Duodenal mucosa (tissue), 2 donors: ENCODE measurements around the gene CTNNA2.

Source experiments
- H3K27ac ChIP-seq: one replicate; pipeline ENCODE4 v1.7.0; 2013; ENCODE audit warnings: low read depth, low read length
- H3K27me3 ChIP-seq, 2 donors: one replicate each; pipeline ENCODE4 v1.7.0; 2013; ENCODE audit warnings: low read length in 2 of 2, control low read depth in 1 of 2; ENCODE audit not compliant: insufficient read depth in 2 of 2, control insufficient read depth in 1 of 2
- H3K36me3 ChIP-seq, 2 donors: one replicate each; pipeline ENCODE4 v1.7.0; 2013; ENCODE audit warnings: low read length in 2 of 2, control low read depth in 1 of 2; ENCODE audit not compliant: insufficient read depth in 2 of 2, control insufficient read depth in 1 of 2
- H3K4me1 ChIP-seq, 2 donors: one replicate each; pipeline ENCODE4 v1.7.0; 2013; ENCODE audit warnings: low read length in 2 of 2, control low read depth in 1 of 2; ENCODE audit not compliant: insufficient read depth in 2 of 2, control insufficient read depth in 1 of 2
- H3K4me3 ChIP-seq, 2 donors: one replicate each; pipeline ENCODE4 v1.7.0; 2013; ENCODE audit warnings: low read length in 2 of 2, low read depth in 1 of 2
- H3K9ac ChIP-seq, 2 donors: one replicate each; pipeline ENCODE4 v1.7.0; 2013; ENCODE audit warnings: low read length in 2 of 2, low read depth in 1 of 2
- H3K9me3 ChIP-seq, 2 donors: one replicate each; pipeline ENCODE4 v1.7.0; 2013; ENCODE audit warnings: low read length in 2 of 2, control low read depth in 1 of 2; ENCODE audit not compliant: control insufficient read depth in 1 of 2

Gene CTNNA2

DNA sequence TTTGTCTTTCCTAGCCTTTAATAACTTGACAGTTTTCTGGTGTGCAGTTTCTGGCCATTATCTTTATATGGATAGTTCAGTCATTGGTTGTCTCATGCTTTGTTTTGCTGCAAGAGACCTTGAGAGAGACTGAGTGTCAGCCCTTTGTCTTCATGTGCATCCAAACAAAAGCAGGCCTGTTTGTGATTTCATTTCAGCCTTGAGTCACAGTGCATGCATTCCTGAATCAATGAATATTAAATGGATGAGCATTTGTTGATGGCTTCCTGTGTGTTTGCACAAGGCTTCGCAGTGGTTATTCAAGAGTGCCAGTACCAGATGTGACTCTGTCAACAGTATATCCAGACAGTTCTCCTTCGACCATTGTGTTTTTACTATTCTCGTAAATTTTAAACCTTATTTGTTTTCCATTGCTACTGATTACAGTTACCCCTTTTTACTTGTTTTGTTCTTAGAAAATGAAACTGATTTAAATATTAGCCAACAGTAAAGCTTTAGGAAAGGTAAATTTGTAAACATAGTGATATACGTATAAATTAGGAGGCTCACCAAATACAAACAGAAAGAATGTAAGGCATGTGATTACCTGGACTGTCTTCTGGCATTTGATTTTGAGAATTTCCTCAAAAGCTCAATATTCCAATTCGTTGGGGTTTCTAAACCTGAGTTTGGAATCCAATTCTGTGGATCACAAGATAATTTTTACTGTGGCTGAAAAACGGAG is 319.8 kb downstream of the CTNNA2 start:
- no peak overlapping the region for H3K9ac ChIP-seq
- no peak overlapping the region for H3K27ac ChIP-seq

DNA sequence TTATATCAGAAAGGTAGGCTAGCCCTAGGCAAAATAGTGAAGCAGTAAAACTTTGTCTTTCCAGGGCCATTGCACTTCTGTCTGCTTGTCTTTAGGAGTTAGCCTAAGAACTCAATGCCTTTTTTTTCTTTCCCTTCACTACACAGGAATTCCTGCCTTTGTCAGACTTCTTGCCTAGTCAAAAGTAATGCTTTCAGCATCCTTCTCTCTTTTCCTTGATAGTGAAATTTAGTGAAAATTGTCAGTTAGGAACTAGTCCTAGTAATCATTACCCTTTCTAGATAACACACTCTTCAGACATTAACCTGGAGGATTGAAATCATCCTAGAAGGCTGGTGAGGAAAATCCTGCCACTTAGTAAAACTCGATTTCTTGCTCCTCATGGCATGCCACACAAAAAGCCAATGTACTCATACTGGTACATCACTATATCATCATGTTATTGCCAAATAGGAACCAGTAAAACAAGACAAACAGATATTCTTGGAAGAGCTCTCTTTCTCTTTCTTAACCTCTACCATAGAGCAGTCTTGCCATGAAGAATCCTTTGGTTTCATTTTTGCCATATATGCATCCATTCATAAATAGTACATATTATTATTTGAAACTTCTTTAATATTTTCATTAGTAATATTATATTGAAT is 320.5 kb downstream of the CTNNA2 start:
- Histone ChIP-seq H3K9ac (no peak overlapping the region), H3K9me3 (no peaks in the 10 kb centered on the region), H3K27me3 (no peaks in the 10 kb centered on the region), H3K36me3 (no peaks in the 10 kb centered on the region), H3K4me1 (no peaks in the 10 kb centered on the region), H3K4me3 (no peak overlapping the region), H3K27ac (no peak overlapping the region)

More for the DNA sequence above, 319.8 kb downstream of the CTNNA2 start:
- Histone ChIP-seq H3K4me1 (no peaks in the 10 kb centered on the region), H3K36me3 (no peaks in the 10 kb centered on the region), H3K27me3 (no peaks in the 10 kb centered on the region), H3K9me3 (no peaks in the 10 kb centered on the region), H3K4me3 (no peak overlapping the region)

DNA sequence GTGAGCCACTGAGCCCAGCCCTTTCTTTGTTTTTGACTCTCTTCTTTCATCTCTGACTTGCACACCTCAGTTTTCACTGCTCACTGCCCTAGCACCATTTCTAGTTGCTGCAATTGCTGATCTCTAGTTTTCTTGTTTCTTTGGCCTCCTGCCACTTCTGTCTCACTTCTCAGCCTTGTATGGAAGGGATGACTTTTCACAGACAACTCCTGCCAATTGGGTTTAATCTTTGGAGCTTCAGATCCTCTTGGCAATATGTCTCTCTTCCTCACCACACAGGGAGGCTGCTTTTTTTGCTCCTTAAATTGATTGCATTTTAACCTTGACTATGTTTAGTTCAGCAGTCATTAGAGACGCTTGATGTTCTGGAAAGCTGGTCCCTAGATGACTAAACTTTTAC is 323.1 kb downstream of the CTNNA2 start:
- Histone ChIP-seq H3K9me3 (no peaks in the 10 kb centered on the region), H3K36me3 (no peaks in the 10 kb centered on the region), H3K4me1 (no peaks in the 10 kb centered on the region), H3K9ac (no peak overlapping the region), H3K4me3 (no peak overlapping the region), H3K27ac (no peak overlapping the region), H3K27me3 (no peaks in the 10 kb centered on the region)

DNA sequence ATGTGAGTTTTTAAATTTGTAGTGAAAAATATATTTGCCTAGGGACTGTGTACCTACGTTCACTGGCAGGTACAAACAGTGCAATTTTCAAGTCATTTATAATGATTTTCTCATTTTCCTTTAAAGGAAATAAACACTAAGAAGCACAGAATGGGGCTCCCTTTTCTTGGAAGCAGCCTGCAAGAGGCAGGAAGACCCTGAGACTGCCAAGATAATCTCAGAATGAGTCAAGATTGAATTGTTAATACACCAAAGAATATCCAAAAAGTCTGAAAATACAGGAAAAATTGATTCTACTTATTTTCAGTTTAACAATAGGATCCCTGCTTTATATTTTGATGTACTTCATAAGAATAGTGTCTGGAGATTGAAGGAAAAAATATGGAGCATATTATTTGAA is 331.2 kb downstream of the CTNNA2 start:
- Histone ChIP-seq H3K9ac (no peak overlapping the region), H3K27ac (no peak overlapping the region), H3K36me3 (no peaks in the 10 kb centered on the region), H3K4me3 (no peak overlapping the region), H3K27me3 (no peaks in the 10 kb centered on the region), H3K9me3 (no peaks in the 10 kb centered on the region), H3K4me1 (no peaks in the 10 kb centered on the region)

DNA sequence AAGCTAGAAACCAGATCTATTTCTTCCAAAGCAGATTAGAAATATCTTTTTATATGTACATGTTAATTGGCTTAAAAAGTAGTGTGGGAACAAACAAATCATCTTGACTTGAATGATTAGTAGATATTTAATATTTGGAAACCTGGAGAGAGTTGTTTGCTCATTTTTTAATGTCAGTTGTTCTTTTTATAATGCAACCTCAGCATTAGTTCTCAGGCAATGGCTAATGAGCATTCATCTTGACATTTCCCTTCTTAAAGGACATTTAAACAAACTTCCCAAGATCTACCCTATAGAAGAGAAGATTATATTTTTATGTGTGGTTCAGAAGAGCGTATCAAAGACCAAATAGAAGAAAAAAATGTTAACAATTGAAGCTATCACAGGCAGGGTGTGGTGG is 334.0 kb downstream of the CTNNA2 start:
- H3K4me1 ChIP-seq, result no peaks in the 10 kb centered on the region
- H3K9ac ChIP-seq, result no peak overlapping the region
- no peaks in the 10 kb centered on the region for H3K36me3 ChIP-seq
- no peaks in the 10 kb centered on the region for H3K27me3 ChIP-seq
- no peak overlapping the region for H3K4me3 ChIP-seq
- H3K9me3 ChIP-seq, result no peaks in the 10 kb centered on the region
- H3K27ac ChIP-seq, result no peak overlapping the region

DNA sequence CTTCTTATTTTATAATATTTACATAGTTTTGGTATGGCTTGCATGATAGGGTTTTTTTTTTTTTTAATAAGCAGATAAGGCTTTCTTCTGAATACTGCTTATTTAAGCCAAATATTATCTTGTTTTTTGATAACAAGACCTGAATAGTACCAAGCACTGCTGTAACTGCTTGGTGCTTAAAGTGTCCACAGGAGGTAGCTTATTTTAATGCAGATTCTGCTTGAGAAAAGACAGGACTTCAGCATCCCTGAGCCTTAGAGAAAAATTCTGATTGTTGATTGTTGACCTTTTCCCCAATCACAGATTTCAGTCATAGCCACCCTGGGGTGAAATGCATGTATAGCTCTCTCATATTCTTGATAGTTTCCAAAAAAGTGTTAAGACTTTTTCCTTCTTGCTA is 336.4 kb downstream of the CTNNA2 start:
- no peaks in the 10 kb centered on the region for H3K27me3 ChIP-seq
- H3K9ac ChIP-seq, result no peak overlapping the region
- H3K36me3 ChIP-seq, result no peaks in the 10 kb centered on the region
- H3K27ac ChIP-seq, result no peak overlapping the region
- H3K4me3 ChIP-seq, result no peak overlapping the region
- H3K9me3 ChIP-seq, result no peaks in the 10 kb centered on the region
- no peaks in the 10 kb centered on the region for H3K4me1 ChIP-seq

DNA sequence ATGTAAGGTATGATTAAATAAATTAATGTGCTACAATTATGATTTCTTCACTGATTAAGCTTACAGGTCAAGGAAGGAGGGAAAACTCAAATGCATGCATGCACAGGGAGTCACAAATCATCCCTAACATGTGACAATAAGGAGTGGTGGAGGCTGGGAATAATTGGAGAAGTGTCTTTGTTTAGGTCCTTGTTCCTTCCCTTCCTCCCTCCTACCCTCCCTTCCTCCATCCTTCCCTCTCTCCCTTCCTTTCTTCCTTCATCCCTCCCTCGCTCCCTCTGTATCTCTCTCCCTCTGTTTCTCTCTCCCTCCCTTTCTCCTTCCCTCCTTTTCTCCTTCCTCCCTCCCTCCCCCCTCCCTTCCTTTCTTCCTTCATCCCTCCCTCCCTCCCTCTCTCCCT is 337.1 kb downstream of the CTNNA2 start:
- Histone ChIP-seq H3K9me3 (no peaks in the 10 kb centered on the region), H3K27me3 (no peaks in the 10 kb centered on the region), H3K4me1 (no peaks in the 10 kb centered on the region), H3K27ac (no peak overlapping the region), H3K36me3 (no peaks in the 10 kb centered on the region), H3K9ac (no peak overlapping the region), H3K4me3 (no peak overlapping the region)

DNA sequence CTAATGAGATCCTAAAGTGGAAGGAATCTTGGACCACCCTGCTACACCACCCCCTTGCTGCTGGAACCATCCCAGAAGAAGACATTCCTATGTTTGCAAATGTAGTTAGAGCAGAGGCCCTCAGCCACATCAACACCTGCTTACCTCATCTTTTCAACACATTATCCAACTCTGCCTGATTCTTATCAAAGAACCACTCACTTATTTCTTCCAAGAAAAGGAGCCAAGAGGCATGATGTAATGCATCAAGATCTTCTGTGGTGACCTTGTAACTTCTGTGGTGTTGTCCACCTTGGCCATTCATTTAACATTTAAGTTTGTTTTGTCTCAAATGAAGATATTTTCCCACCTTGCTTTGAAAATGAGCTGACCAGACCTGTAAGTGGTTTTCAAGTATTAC is 338.1 kb downstream of the CTNNA2 start:
- no peak overlapping the region for H3K27ac ChIP-seq
- no peaks in the 10 kb centered on the region for H3K9me3 ChIP-seq
- H3K27me3 ChIP-seq, result no peaks in the 10 kb centered on the region
- H3K9ac ChIP-seq, result no peak overlapping the region
- no peaks in the 10 kb centered on the region for H3K4me1 ChIP-seq
- H3K36me3 ChIP-seq, result no peaks in the 10 kb centered on the region
- H3K4me3 ChIP-seq, result no peak overlapping the region

DNA sequence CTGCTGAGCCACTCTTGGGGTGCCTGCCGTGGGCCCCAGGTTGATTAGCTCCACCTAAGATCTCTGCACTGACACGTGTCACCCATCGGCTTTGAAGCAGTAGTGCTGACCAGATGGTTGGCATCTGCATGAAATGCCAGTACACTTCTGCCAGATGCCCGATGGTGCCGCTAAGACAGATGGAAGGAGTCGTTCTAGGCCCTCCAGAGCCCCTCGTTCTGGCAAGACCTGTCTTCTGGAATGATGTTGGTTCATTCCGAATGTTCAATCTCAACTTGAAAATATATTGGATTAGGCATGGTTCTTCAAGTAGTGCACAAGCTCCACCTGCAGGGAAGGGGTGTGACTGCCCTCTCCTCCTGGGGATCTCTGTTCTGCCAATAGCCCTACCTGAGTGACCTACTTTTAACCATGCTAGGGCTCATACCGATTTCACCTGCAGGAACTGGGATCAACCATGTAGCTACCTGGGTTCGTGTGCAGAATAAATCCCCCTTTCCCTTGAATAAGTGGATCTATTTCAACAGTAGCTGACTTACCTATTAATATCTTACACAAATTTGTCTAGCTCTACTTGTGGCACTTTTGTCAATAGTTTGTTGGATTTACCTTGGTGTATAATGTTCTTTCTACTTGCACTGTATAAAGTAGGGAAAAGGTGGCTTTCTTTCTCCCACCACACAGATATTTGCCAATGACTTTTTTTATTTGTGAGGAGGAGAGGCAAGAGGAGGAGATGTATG is 342.6 kb downstream of the CTNNA2 start:
- no peaks in the 10 kb centered on the region for H3K36me3 ChIP-seq
- no peak overlapping the region for H3K27ac ChIP-seq
- no peaks in the 10 kb centered on the region for H3K9me3 ChIP-seq
- H3K27me3 ChIP-seq, result no peaks in the 10 kb centered on the region
- no peaks in the 10 kb centered on the region for H3K4me1 ChIP-seq
- no peak overlapping the region for H3K4me3 ChIP-seq
- no peak overlapping the region for H3K9ac ChIP-seq

DNA sequence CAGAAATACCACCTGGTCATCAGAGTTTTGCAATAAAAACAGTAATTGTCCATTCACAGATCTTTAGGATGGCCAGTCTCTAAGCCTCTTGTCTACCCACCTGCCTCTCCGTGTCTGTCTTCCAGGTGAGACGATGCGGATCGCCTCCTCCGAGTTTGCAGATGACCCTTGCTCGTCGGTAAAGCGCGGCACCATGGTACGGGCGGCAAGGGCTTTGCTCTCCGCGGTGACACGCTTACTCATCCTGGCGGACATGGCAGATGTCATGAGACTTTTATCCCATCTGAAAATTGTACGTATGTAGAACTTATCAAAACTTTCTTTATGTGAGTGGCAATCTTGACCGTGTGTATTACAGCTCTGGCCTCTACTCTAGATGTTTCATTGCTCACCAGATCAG is 345.0 kb downstream of the CTNNA2 start:
- H3K4me3 ChIP-seq, result no peak overlapping the region
- no peak overlapping the region for H3K9ac ChIP-seq
- H3K27me3 ChIP-seq, result no peaks in the 10 kb centered on the region
- H3K27ac ChIP-seq, result no peak overlapping the region
- no peaks in the 10 kb centered on the region for H3K36me3 ChIP-seq
- H3K9me3 ChIP-seq, result no peaks in the 10 kb centered on the region
- H3K4me1 ChIP-seq, result no peaks in the 10 kb centered on the region
